Fibroblast of the aortic adventitia (primary cell): ENCODE data around the gene TANK. TPM values are rescaled to one million over a fixed set of nuclear protein-coding genes. Genes with fewer than 3 reads are reported as not detected.
"Not testable (repeated sequence)": the region's sequence is repeated elsewhere in the genome, so short reads cannot be mapped to it uniquely, and the experiment has no call there.

Source experiments
- DNase-seq: peaks from one replicate; pipeline ENCODE4 v3.0.0-alpha.2; 2010; ENCODE audit warnings: low read depth
- H3K4me3 ChIP-seq: 2 replicates; pipeline ENCODE4 v1.5.1; 2011; ENCODE audit warnings: low read depth, mild to moderate bottlenecking, control low read depth, low read length, moderate library complexity
- CTCF ChIP-seq: IDR thresholded peaks from 2 replicates; pipeline ENCODE4 v1.5.1; 2011; ENCODE audit warnings: mild to moderate bottlenecking, low read length, control low read depth, inconsistent platforms; ENCODE audit not compliant: insufficient read depth
- total RNA-seq: library from RNA; depleted of rRNA; stranded (reverse); fragments of >200 nt; gene quantifications from 2 replicates; pipeline ENCODE4 v1.2.3, GENCODE V29; 2012; ENCODE audit warnings: low replicate concordance

The TANK gene
- total RNA-seq, 1 donor, result 57.8 TPM

- TF ChIP-seq CTCF, result no peak
- DNase-seq, result peak; percentile 94
- peak overlapping the region; percentile 26 for H3K4me3 ChIP-seq
These were observed 37.3 kb upstream of the TANK start for GRCh38 chr2:161122772-161123530.

GRCh38 chr2:161123531-161124030, 36.6 kb upstream of the TANK start:
- no peak overlapping the region for H3K4me3 ChIP-seq
- DNase-seq, result no peak
- TF ChIP-seq CTCF, result no peak

GRCh38 chr2:161124201-161124600, 36.0 kb upstream of the TANK start:
- no peak for DNase-seq
- no peak for TF ChIP-seq CTCF
- no peak overlapping the region for H3K4me3 ChIP-seq

- TF ChIP-seq CTCF, result no peak
- DNase-seq, result no peak
- H3K4me3 ChIP-seq, result no peak overlapping the region
These were observed 31.3 kb upstream of the TANK start for GRCh38 chr2:161128885-161129284.

- TF ChIP-seq CTCF, result no peak
- DNase-seq, result no peak
- H3K4me3 ChIP-seq, result no peak overlapping the region
These were observed 29.9 kb upstream of the TANK start for GRCh38 chr2:161130354-161130753.

- H3K4me3 ChIP-seq, result no peak overlapping the region
- DNase-seq, result no peak
- TF ChIP-seq CTCF, result no peak
These were observed 29.1 kb upstream of the TANK start for GRCh38 chr2:161131074-161131680.

GRCh38 chr2:161131804-161132203, 28.4 kb upstream of the TANK start:
- H3K4me3 ChIP-seq, result no peak overlapping the region
- TF ChIP-seq CTCF, result no peak
- no peak for DNase-seq

GRCh38 chr2:161132384-161132783, 27.8 kb upstream of the TANK start:
- not testable (repeated sequence) for H3K4me3 ChIP-seq

More at GRCh38 chr2:161132384-161132783, 27.8 kb upstream of the TANK start:
- DNase-seq, result not testable (repeated sequence)
